DOHH2 (cell line): Measurements from ENCODE around the gene CTAGE8.
"Not testable (repeated sequence)": the region's sequence is repeated elsewhere in the genome, so short reads cannot be mapped to it uniquely, and the experiment has no call there.

Experiments
- EZH2phosphoT487 ChIP-seq: fragments of 200-600 bp; sonication (generic); IDR thresholded peaks from 2 replicates; pipeline ENCODE4 v1.6.1; 2017; ENCODE audit warnings: borderline replicate concordance, mild to moderate bottlenecking, antibody characterized with exemption, low read length, moderate library complexity, mixed read lengths
- TF ChIP-seq, protein P1 (sequence below): fragments of 200-600 bp; sonication (generic); IDR thresholded peaks from one replicate; pipeline ENCODE4 v1.5.1; 2014; ENCODE audit warnings: antibody characterized with exemption, mild to moderate bottlenecking, low read depth, low read length; ENCODE audit not compliant: poor library complexity, severe bottlenecking

- TF ChIP-seq, protein P1, sequence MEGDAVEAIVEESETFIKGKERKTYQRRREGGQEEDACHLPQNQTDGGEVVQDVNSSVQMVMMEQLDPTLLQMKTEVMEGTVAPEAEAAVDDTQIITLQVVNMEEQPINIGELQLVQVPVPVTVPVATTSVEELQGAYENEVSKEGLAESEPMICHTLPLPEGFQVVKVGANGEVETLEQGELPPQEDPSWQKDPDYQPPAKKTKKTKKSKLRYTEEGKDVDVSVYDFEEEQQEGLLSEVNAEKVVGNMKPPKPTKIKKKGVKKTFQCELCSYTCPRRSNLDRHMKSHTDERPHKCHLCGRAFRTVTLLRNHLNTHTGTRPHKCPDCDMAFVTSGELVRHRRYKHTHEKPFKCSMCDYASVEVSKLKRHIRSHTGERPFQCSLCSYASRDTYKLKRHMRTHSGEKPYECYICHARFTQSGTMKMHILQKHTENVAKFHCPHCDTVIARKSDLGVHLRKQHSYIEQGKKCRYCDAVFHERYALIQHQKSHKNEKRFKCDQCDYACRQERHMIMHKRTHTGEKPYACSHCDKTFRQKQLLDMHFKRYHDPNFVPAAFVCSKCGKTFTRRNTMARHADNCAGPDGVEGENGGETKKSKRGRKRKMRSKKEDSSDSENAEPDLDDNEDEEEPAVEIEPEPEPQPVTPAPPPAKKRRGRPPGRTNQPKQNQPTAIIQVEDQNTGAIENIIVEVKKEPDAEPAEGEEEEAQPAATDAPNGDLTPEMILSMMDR = not testable (repeated sequence)
- not testable (repeated sequence) for TF ChIP-seq EZH2phosphoT487
These were observed 4.4 kb downstream of the CTAGE8 start, which contains the start of gene OR2A7 for GRCh38 chr7:144264692-144265091.
